OCI-M1 (cell line): ENCODE data around the gene RPLP1.

Source experiments
- DNase-seq: peaks from one replicate; lab custom pipeline; 2025; lab: John Stamatoyannopoulos, UW

RPLP1 gene

GRCh38 chr15:69469467-69470201 is 17.0 kb downstream of the RPLP1 start:
- DNase-seq = no peak

GRCh38 chr15:69472046-69472445 is 19.4 kb downstream of the RPLP1 start:
- DNase-seq = no peak

- DNase-seq = no peak
Measured at GRCh38 chr15:69472562-69472961, 19.9 kb downstream of the RPLP1 start.

- DNase-seq = no peak
Measured at GRCh38 chr15:69474291-69474690, 21.7 kb downstream of the RPLP1 start.

- DNase-seq = no peak
Measured at GRCh38 chr15:69474846-69475455, 22.3 kb downstream of the RPLP1 start.

- DNase-seq = peak; percentile 78
Measured at GRCh38 chr15:69475769-69476358, 23.2 kb downstream of the RPLP1 start.

GRCh38 chr15:69476704-69477473 is 24.3 kb downstream of the RPLP1 start:
- no peak for DNase-seq

GRCh38 chr15:69478259-69478781 is 25.7 kb downstream of the RPLP1 start:
- peak; percentile 73 for DNase-seq

- no peak for DNase-seq
Measured at GRCh38 chr15:69479081-69479480, 26.5 kb downstream of the RPLP1 start.

GRCh38 chr15:69479971-69480370 is 27.4 kb downstream of the RPLP1 start:
- DNase-seq = no peak

GRCh38 chr15:69480932-69481331 is 28.3 kb downstream of the RPLP1 start:
- no peak for DNase-seq

GRCh38 chr15:69482686-69483256 is 30.2 kb downstream of the RPLP1 start:
- no peak for DNase-seq

GRCh38 chr15:69484837-69485236 is 32.2 kb downstream of the RPLP1 start:
- DNase-seq = no peak

- DNase-seq = no peak
Measured at GRCh38 chr15:69486481-69487110, 34.0 kb downstream of the RPLP1 start.

- no peak for DNase-seq
Measured at GRCh38 chr15:69489073-69489571, 36.5 kb downstream of the RPLP1 start.

GRCh38 chr15:69490356-69491037 is 37.9 kb downstream of the RPLP1 start:
- no peak for DNase-seq

- DNase-seq = no peak
Measured at GRCh38 chr15:69491038-69491505, 38.5 kb downstream of the RPLP1 start.

GRCh38 chr15:69493406-69493805 is 40.8 kb downstream of the RPLP1 start:
- DNase-seq = no peak

GRCh38 chr15:69496001-69496400 is 43.4 kb downstream of the RPLP1 start:
- DNase-seq = no peak

- DNase-seq = no peak
Measured at GRCh38 chr15:69497076-69497475, 44.5 kb downstream of the RPLP1 start.

GRCh38 chr15:69497667-69498066 is 45.0 kb downstream of the RPLP1 start:
- no peak for DNase-seq
